HG03521 (cell line): ENCODE results near the gene SNAP23.
"Not testable (repeated sequence)": the region's sequence is repeated elsewhere in the genome, so short reads cannot be mapped to it uniquely, and the experiment has no call there.

ENCODE experiments used
- ATAC-seq: cut with Tn5 transposase; IDR thresholded peaks from one replicate; pipeline ENCODE4 v1.9.1; 2021; ENCODE audit warnings: mild to moderate bottlenecking, moderate library complexity; ENCODE audit not compliant: unreplicated experiment

SNAP23 gene

DNA sequence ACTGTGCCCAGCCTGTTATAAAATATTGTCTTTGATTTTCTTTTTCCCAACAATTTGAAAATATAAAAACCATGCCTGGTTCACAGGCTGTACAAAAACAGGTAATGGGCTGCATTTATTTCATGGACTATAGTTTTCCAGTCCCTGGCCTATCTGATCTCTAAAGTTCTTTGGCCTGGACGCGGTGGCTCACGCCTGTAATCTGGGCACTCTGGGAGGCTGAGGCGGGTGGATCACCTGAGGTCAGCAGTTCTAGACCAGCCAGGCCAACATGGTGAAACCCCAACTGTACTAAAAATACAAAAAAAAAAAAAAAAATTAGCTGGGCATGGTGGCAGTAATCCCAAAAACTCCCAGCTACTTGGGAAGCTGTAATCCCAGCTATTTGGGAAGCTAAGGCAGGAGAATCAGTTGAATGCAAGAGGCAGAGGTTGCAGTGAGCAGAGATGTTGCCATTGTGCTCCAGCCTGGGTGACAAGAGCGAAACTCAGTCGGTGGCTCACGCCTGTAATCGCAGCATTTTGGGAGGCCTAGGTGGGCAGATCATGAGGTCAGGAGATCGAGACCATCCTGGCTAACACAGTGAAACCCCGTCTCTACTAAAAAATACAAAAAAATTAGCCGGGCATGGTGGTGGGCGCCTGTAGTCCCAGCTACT, 61.2 kb downstream of the SNAP23 start:
- not testable (repeated sequence) for ATAC-seq

- ATAC-seq = no peak
These were observed 63.3 kb downstream of the SNAP23 start for GRCh38 chr15:42558739-42559138.

DNA sequence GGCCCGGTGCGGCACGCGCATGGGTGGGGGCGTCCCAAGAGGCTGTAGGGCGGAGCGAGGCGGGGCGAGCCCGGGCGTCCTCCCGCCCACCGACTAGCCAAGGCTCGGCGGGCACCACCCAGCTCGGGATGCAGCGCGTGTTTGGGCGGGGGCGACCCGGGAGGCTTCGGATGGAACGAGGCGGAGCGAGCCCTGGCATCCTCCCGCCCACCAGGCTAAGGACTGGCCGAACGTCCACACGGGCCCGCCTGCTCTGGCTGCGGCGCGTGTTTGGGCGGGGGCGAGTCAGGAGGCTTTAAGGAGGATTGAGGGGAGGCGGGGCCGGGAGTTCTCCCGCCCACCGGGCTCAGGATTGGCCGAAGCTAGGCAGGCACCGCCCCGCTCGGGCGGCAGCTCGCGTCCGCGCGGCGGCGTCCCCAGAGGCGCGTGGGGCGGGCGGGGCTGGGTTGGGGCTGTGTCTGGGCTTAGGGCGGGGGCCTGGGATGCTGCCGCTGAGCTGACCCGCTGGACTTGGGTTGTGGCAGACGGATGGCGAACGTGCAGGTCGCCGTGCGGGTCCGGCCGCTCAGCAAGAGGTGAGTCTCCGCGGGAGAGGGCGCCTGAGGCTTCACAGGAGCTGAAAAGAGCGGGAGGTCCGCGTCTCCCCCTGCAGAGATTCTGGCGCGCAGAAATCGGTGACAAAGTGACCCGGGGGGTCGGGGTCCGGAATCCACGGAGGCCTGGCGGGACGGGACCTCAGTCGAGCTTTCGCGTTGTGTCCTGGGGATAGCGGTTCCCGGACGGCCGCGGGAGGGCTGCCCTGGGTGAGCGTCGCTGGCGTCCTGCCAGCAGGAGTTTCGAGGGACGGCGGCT, 80.0 kb downstream of the SNAP23 start, which contains the start of gene STARD9:
Gene STARD9 (plus strand): TSS at position 419 of the 852 bp plus-strand sequence. CDS start 110 bp downstream, at position 529.
- ATAC-seq = peak; percentile 84

GRCh38 chr15:42576040-42576594, 80.7 kb downstream of the SNAP23 start:
- no peak for ATAC-seq

DNA sequence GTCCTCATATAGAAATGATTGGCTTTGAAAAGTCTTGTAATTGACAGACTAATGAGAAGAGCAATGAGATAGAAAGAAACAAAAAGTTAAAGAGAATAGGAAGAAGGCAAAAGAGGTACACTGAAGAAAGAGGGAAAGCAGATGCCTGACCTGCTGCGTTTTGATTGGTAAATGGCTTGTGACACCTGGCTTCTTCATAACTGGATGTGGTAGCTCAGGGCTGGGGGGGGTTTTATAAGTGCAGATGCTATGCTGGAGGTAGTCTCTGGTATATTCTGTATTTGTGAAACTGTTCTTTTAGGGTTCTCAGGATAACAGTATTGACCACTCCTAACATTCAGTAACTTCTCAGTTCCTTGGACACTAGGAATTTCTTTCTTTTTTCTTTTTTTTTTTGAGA, 81.3 kb downstream of the SNAP23 start:
- no peak for ATAC-seq

- ATAC-seq = no peak
These were observed 82.1 kb downstream of the SNAP23 start for GRCh38 chr15:42577514-42578031.

GRCh38 chr15:42578984-42579537, 83.6 kb downstream of the SNAP23 start:
- no peak for ATAC-seq

DNA sequence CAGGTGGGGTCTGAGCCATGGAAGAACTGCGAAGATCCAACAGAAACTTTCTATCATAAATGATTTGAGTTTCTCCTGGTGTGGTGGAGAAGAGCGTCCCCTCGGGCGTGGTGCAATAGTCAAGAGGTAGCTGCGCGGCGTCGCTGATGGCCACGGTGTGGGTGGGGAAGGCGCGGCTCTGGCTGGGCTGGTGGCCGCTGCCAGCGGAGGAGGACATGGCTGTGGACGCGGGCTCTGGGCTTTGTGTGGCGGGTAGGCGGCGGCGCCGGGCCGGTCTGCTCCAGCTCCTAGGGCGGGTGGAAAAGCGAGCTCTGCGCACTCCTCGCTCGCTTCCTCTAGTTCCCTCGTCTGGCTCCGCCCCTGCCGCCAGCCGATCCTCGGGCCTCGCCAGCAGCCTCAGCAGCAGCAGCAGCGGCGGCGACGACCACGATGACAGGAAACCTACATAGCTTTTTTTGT, 85.9 kb downstream of the SNAP23 start:
- peak; percentile 71 for ATAC-seq
